Kasumi-1 (cell line): ENCODE results near the gene SLC17A7.
A peak's percentile ranks its signal among the peaks of the same experiment; 100 is the strongest.
"Not testable (repeated sequence)": the region's sequence is repeated elsewhere in the genome, so short reads cannot be mapped to it uniquely, and the experiment has no call there.

ENCODE experiments used
- DNase-seq, 2 experiments: peaks; one replicate each; lab custom pipeline; 2025; lab: John Stamatoyannopoulos, UW

Gene SLC17A7

DNA sequence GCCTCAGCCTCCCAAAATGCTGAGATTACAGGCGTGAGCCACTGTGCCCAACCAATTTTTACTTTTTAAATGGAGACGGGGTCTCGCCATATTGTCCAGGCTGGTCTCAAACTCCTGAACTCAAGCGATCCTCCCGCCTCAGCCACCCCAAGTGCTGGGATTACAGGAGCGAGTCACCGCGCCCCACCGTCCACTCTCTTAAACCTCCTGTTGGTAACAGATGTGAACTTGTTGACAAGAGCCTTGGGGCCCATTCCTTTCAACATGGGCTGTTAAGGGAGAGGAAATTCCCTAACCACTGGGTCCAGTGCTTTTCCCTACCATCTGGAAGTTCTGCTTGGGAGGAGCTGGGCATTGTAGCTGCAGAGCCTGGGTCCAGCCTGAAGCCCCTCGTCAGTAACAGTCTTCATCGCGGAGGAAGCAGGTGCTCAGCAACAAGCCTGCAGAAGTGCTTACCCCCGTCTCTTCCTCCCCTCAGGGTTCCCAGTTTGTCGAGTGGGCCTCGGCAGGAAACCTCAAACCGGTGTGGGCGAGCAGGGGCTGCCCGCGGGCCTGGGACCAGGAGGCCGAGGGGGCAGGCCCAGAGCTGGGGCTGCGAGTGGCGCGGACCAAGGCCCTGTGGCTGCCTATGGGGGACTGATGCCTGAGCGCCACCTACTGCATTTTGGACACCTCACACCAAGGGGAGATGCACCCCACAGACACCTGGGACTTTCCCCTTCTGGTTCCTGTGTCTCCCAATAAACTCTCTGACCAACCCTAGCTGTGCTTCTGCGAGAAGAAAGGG is 28.7 kb upstream of the SLC17A7 start:
- peak; percentile 74 to 76 for DNase-seq

DNA sequence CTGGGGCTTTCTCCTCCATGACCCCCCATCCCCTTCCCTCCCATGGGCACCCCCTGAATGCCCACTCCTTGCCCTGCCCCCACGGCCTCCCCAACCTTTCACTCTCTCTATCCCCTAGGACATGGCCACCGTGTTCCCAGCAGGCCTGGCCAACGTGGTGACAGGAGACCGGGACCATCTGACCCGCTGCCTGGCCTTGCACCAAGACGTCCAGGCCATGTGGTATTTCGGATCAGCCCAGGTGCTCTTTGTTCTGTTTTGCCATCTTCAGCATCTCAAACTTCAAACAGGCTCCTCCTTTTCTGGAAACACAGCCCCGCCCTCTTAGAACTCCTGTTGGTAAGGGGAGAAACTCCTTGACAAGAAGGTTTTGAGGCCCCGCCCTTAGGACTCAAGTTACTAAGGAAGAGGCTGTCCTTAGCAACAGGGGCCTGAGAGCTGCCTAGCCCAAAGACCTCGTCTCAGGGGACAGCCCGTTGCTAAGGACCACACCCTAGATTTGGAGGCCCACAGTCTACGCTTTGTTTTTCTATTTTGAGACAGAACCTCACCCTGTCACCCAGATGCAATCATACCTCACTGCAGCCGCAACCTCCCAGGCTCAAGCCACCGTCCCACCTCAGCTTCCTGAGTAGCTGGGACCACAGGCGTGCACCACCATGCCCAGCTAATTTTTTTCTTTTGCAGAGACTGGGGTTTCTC is 27.6 kb upstream of the SLC17A7 start:
- DNase-seq = peak; percentile 58 to 71

DNA sequence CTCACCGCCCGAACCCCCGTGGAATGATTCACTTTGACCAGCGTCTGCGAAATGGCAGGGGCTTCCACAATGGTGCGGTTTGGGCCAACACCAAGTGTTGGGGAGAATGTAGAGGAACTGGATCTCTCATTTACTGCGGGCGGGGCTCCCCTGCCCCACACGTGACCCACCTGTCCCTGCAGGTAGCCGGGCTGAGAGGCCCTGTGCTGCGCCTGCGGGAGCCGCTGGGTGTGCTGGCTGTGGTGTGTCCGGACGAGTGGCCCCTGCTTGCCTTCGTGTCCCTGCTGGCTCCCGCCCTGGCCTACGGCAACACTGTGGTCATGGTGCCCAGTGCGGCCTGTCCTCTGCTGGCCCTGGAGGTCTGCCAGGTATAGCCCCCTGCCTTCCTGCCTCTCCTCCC is 26.9 kb upstream of the SLC17A7 start:
- DNase-seq = no peak

DNA sequence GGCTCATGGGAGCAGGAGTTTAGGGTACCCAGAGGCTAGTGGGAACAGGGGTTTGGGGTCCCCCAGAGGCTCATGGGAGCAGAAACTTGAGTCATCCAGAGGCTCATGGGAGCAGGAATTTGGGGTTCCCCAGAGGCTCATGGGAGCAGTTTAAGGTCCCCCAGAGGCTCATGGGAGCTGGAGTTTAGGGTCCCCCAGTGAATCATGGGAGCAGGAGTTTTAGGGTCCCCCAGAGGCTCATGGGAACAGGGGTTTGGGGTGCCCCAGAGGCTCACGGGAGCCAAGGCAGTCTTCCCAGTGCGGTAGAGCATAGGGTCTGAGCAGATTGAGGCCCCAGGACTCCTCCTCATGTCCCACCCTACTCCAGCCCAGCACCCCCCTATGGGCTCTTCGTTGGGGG is 24.0 kb upstream of the SLC17A7 start:
- DNase-seq = no peak

DNA sequence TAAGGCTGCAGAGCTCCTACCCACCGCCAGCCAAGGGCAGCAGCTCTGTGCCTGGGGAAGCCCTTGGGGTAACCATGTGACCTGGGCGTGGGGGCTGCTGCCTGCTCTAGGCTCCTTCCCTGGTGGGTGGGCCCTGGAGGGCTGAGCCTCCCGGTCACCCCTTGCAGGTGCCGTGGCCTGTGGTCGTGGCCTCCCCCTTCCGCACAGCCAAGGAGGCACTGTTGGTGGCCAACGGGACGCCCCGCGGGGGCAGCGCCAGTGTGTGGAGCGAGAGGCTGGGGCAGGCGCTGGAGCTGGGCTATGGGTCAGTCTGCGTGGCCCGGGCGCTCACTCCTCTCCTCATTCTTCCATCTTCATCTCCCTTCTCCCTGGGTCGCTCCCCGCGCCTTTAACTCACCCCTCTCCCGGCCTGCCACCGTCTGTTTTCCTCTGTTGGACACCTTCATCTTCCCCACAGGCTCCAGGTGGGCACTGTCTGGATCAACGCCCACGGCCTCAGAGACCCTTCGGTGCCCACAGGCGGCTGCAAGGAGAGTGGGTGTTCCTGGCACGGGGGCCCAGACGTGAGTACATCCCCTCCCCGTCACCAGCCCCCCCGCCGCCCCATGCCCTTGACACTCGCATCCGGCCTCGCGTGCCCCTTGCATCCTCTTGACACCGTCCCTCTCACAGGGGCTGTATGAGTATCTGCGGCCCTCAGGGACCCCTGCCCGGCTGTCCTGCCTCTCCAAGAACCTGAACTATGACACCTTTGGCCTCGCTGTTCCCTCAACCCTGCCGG is 22.8 kb upstream of the SLC17A7 start:
- DNase-seq = no peak

DNA sequence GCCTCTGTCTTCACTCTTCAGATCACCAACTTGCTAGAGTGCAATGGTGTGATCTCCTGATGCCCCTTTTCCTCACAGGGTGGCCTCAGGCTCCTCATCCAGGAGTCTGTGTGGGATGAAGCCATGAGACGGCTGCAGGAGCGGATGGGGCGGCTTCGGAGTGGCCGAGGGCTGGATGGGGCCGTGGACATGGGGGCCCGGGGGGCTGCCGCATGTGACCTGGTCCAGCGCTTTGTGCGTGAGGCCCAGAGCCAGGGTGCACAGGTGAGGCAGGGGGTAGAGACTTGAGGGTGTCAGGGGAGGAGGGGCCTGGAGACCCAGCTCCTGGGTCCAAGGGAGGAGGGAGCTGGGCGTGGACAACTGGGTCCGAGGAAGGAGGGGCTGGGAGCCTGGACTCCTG is 21.2 kb upstream of the SLC17A7 start:
- DNase-seq = no peak

DNA sequence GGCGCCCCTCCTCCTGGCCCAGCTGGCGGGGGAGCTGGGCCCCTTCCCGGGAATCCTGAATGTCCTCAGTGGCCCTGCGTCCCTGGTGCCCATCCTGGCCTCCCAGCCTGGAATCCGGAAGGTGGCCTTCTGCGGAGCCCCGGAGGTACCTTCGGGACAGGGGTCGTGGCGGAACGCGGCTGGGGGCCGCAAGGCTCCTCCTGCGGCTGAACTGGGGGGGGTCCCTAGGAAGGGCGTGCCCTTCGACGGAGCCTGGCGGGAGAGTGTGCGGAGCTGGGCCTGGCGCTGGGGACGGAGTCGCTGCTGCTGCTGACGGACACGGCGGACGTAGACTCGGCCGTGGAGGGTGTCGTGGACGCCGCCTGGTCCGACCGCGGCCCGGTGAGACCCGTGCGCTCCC is 20.3 kb upstream of the SLC17A7 start:
- no peak for DNase-seq

DNA sequence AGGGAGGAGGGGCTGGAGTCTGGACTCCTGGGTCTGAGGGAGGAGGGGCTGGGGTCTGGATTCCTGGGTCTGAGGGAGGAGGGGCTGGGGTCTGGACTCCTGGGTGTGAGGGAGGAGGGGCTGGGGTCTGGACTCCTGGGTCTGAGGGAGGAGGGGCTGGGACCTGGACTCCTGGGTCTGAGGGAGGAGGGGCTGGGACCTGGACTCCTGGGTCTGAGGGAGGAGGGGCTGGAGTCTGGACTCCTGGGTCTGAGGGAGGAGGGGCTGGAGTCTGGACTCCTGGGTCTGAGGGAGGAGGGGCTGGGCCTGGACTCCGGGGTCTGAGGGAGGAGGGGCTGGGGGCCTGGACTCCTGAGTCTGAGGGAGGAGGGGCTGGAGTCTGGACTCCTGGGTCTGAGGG is 19.8 kb upstream of the SLC17A7 start:
- DNase-seq = not testable (repeated sequence)

DNA sequence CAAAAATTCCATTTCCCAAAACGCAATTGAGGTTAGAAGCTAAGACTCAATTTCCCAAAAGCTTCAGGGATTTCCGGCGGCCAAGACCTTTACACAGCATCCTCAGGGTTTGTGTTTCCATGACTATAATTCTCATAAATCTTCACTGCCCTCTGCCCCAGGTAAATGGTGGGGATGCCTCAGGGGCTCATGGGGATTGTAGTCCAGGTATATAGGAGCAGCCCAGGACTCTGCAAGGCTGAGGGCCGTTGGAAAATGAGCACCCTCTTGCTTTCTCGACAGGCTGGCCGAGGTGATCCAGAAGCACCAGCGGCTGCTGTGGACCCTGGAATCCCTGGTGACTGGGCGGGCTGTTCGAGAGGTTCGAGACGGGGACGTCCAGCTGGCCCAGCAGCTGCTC is 18.1 kb upstream of the SLC17A7 start:
- DNase-seq = no peak

DNA sequence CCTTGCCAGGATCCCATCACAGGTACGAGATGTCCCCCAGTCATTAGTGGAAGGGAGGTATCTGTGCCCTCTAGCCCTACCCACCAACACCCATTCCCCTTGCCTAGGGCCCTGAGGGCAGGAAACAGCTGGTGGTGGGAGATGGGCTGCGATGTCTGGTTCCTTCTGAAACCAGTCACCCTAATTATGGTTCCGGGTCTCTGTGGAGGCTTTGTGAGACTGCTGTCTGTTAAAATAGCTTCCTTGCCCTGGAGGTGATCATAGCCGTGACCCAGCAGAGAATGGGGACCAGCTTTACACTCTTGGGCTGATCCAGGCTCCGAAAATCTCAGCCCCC is 17.2 kb upstream of the SLC17A7 start:
- no peak for DNase-seq

DNA sequence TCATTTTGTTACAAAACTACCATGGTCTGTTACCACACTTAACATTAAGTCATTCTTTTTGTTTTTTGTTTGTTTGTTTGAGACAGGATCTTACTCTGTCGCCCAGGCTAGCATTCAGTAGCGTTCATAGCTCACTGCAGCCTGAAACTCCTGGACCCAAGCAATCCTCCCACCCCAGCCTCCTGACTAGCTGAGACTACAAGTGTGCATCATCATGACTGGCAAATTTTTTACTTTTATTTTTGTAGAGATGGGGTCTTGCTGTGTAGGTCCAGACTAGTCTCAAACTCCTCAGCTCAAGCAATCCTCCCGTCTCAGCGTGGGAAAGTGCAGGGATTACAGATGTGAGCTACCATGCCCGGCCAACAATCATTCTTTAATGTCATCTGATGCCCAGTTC is 15.0 kb upstream of the SLC17A7 start:
- DNase-seq = no peak

DNA sequence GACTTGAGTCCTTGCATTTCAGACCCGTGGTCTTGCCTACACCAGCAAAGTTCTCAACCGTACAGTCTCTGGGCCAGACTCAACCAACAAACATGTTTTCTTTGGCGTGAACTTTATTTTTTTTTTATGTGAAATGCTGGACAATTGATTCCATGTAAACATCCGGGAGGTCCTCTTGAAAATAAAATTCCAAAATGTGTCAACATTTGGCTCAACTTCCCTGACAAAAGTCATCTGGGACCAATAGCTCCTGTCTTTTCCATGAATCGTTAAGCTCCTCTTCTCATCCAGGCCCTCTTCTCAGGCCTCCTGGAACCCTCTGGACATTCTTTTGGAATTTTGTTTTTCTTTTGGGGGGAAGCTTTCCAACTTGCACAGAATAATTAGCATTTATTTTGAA is 14.4 kb upstream of the SLC17A7 start:
- DNase-seq = no peak

DNA sequence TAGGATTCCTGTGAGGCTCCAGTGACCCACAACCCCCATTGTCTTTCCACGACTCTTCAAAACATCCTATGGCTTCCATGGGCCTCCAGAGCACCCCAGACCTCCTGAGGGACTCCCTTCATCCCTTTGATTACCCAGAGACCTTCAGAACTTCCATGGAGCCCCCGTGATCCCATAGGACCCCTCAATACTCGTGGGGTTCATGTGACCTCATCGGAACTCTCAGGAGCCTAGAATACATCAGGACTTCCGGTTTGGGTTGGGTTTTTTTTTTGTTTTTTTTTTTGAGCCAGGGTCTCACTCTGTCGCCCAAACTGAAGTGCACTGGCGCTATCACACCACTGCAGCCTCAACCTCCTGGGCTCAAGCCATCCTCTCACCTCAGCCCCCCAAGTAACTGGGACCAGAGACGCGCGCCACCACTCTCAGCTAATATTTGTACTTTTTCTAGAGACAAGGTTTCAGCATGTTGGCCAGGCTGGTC is 12.5 kb upstream of the SLC17A7 start:
- DNase-seq = no peak

DNA sequence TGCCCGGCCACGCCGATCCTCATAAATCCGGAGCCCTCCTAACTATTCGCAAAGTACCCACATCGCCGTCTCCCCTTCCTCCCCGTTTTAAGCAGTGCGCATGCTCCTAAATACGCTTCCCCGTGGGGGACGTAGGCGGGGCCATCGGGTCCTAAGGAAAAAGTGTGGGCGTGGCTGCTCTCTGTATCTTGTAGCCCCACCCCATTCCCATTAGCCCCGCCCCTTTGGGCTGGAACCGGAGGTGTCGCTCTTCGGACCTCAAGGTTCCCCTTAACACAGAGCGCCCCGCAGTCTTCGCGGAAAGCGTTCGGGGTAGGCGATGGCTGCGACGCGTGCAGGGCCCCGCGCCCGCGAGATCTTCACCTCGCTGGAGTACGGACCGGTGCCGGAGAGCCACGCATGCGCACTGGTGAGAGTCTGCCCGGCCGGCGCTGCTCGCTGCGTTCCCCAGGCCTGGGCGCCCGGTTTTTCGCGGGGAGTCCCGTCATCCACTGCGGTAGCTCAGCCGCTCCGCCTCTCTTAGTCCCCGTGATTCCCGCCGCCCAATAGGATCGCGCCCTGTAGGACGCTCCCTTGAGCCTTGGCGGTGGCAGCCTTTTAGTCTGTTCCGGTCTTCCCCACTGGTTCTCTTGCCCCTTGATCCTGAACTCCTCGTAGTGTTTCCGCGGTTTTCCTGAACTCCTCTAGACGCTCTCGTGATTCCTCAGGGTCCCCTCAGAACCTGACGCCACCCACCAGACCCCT is 11.9 kb upstream of the SLC17A7 start, which contains the start of gene ALDH16A1:
Gene ALDH16A1 (plus strand): TSS at position 213 of the 744 bp plus-strand sequence. CDS start 107 bp downstream, at position 320.
- peak; percentile 96 to 97 for DNase-seq

DNA sequence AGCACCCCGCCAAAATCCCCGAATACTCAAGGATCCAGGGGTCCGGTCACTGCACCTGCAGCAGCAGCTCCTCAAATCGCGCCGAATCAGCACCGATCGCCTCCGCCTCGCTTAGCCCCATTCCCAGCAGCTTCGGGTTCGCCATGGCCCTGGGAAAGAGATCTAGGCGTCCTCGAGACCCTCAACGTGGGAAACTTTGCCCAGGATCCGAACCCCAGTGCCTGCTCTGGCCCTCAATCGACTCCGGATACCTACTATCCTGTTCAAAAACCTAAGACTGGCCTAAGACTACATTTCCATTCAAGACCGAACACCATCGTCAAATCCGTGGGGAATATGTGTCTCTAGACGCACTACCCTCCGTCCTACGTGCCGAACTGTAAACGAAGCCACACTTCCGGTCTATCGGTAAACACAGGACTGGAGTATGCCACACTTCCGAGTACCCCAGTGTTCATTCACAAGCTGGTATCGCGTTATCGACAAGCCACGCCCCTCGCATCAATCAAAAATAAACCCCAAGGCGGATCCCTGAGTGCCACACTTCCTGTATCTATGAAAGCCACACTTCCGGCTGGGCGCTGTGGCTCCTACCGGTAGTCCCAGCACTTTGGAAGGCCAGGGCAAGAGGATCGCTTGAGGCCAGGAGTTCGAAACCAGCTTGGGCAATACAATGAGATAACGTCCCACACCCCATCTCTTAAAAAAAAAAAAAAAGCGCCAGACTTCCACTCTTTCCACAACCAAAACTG is 10.3 kb upstream of the SLC17A7 start, which contains the start of gene PIH1D1:
Gene PIH1D1 (minus strand): TSS at position 385 of the 752 bp plus-strand sequence. CDS start 240 bp downstream, at position 145.
- peak; percentile 99 to 100 for DNase-seq

DNA sequence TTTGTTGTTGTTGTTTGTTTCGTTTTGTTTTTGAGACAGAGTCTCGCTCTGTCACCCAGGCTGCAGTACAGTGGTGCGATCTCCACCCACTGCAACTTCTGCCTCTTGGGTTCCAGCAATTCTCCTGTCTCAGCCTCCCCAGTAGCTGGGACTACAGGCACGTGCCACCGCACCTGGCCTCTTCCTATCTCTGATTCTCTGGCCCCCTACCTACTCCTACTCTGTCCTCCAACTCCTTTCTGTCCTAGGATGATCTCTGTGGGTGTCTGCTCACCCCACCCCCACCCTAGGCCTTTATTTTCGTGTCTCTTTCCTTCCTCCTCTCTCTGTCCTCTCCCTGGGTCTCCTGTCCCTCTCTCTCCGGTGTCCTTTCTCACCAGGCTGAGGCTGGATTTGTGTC is 9.1 kb upstream of the SLC17A7 start:
- DNase-seq = no peak

DNA sequence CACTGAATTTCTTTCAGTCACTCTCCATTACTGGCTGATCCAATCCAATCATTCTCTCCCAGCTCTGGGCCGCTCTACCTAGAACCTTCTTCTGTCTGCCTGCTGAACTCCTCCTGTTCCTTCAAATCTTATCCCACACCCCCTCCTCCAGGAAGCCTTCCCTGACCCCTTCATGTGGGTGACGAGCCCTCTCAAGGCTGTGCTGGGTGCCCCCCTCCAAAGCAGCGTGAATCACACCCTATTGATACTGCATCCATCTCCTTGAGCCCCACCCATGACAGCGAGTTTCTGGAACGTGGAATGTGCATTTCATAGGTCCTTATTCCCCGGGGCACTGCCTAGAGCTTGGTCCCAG is 7.1 kb upstream of the SLC17A7 start:
- no peak for DNase-seq

DNA sequence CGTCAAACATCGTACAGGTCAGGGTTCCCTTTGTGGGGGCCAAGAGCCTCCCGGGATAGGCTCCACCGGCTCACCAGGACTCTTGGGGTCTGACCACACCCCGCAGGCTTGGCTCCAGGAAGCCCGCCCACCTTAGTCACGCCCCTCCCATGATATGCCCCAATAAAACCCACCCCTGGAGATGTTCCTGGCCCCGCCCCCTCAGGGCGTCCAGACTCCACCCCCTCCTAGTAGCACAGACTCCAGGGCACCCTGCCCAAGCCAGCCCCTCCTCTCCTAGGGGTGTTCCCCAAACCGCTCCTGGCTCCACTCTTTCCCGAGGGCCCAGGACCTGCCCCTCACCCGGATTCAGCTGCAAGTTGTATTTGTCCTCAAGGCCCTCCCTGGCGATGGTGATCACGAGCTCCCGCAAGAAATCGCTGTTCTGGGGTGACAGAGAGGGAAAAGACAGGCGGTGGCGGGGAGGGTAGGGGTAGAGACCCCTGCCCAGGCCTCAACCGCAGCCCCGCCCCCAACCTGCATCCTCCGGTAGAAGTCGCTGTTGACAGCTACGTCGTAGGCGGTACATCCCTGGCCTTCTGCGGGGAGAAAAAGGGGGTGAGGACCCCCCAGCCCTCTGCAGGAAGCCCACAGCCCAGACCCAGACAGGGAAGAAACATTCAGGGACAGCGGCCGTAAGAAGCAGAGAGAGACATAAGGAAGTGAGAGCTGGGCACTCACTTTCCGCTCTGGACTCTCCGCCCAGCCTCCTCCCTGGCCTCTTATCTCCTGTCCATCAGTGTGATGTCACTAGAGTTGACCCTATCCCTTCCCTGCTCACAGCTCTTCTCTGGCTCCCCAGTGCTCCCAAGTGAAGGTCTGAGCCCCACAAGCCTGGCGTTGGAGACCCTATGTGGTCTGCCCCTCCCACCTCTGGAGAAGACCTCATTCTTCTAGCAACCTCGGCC is 6.4 kb upstream of the SLC17A7 start:
- peak in 1 of 2 experiments; percentile 18 for DNase-seq

DNA sequence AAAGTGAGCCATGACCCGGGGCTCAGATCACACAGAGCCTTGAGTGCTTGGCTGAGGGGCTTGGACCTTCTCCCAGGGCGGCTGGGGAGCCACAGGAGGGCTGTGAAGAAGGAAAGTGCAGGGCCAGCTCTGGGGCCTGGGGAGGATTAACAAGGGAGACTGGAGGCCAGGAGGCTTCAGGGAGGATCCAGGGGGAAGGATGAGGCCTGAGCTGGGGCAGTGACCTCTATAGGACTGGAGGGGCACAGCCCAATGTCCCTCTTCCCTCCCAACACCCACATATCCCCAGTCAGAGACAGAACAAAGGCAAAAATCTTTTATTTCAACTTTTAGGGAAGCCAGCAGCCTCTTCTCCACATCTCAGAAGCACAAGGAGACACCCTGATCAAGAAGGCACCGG is 4.7 kb upstream of the SLC17A7 start:
- DNase-seq = no peak
